WTC11 (cell line): ENCODE data around the gene RTEL1. TPM values are rescaled to one million over a fixed set of nuclear protein-coding genes. Genes with fewer than 3 reads are reported as not detected.
A peak's percentile ranks its signal among the peaks of the same experiment; 100 is the strongest.

Experiments used
- ARID4B ChIP-seq: sonication (generic); formaldehyde crosslinking; IDR thresholded peaks from 2 replicates; pipeline ENCODE4 v1.8.0; 2023; ENCODE audit warnings: missing genetic modification reagents, mild to moderate bottlenecking, borderline replicate concordance
- ATF6 ChIP-seq: sonication (generic); formaldehyde crosslinking; IDR thresholded peaks from 2 replicates; pipeline ENCODE4 v1.8.1; 2023; ENCODE audit warnings: mild to moderate bottlenecking, missing genetic modification reagents
- CBFB ChIP-seq: sonication (generic); formaldehyde crosslinking; IDR thresholded peaks from 2 replicates; pipeline ENCODE4 v1.8.1; 2022; ENCODE audit warnings: mild to moderate bottlenecking, low read depth, missing genetic modification reagents
- CREM ChIP-seq: sonication (generic); formaldehyde crosslinking; IDR thresholded peaks from 2 replicates; pipeline ENCODE4 v1.8.1; 2022; ENCODE audit warnings: mild to moderate bottlenecking, missing genetic modification reagents, moderate library complexity
- E2F4 ChIP-seq: sonication (generic); formaldehyde crosslinking; IDR thresholded peaks from 2 replicates; pipeline ENCODE4 v1.8.1; 2022; ENCODE audit warnings: low read depth, mild to moderate bottlenecking, moderate library complexity, missing genetic modification reagents, borderline replicate concordance
- ELF4 ChIP-seq: sonication (generic); formaldehyde crosslinking; IDR thresholded peaks from 2 replicates; pipeline ENCODE4 v1.8.1; 2022; ENCODE audit warnings: low read depth, mild to moderate bottlenecking, moderate library complexity, missing genetic modification reagents
- EMX1 ChIP-seq: fragments of 250-450 bp; sonication (Bioruptor Pico); IDR thresholded peaks from 2 replicates; pipeline ENCODE4 v1.8.0; 2021; ENCODE audit warnings: mild to moderate bottlenecking
- FOXP1 ChIP-seq: sonication (generic); formaldehyde crosslinking; IDR thresholded peaks from 2 replicates; pipeline ENCODE4 v1.8.0; 2022; ENCODE audit warnings: missing genetic modification reagents, mild to moderate bottlenecking, moderate library complexity, borderline replicate concordance
- GABPB1 ChIP-seq: sonication (generic); formaldehyde crosslinking; IDR thresholded peaks from 2 replicates; pipeline ENCODE4 v1.8.1; 2023; ENCODE audit warnings: mild to moderate bottlenecking, missing genetic modification reagents
- GRHL2 ChIP-seq: fragments of 250-450 bp; sonication (Bioruptor Pico); IDR thresholded peaks from 2 replicates; pipeline ENCODE4 v1.8.0; 2022; ENCODE audit warnings: mild to moderate bottlenecking, moderate library complexity; ENCODE audit not compliant: insufficient replicate concordance, severe bottlenecking
- KAT7 ChIP-seq: sonication (generic); formaldehyde crosslinking; IDR thresholded peaks from 2 replicates; pipeline ENCODE4 v1.8.1; 2023; ENCODE audit warnings: missing genetic modification reagents, mild to moderate bottlenecking, borderline replicate concordance
- MXD4 ChIP-seq: fragments of 250-450 bp; sonication (Bioruptor Pico); IDR thresholded peaks from 2 replicates; pipeline ENCODE4 v1.8.0; 2021; ENCODE audit warnings: mild to moderate bottlenecking, moderate library complexity, borderline replicate concordance
- NFATC4 ChIP-seq: fragments of 250-450 bp; sonication (Bioruptor Pico); IDR thresholded peaks from 2 replicates; pipeline ENCODE4 v1.9.0; 2021; ENCODE audit warnings: mild to moderate bottlenecking
- NFE2L1 ChIP-seq: sonication (generic); formaldehyde crosslinking; IDR thresholded peaks from 2 replicates; pipeline ENCODE4 v1.8.1; 2023; ENCODE audit warnings: missing genetic modification reagents
- NR1H2 ChIP-seq: sonication (generic); formaldehyde crosslinking; IDR thresholded peaks from 2 replicates; pipeline ENCODE4 v1.9.0; 2021; ENCODE audit warnings: mild to moderate bottlenecking, moderate library complexity, missing genetic modification reagents
- PRRX2 ChIP-seq: fragments of 250-450 bp; sonication (Bioruptor Pico); IDR thresholded peaks from 2 replicates; pipeline ENCODE4 v1.8.0; 2021; ENCODE audit warnings: mild to moderate bottlenecking
- TEAD1 ChIP-seq: sonication (generic); formaldehyde crosslinking; IDR thresholded peaks from 2 replicates; pipeline ENCODE4 v1.8.0; 2022; ENCODE audit warnings: mild to moderate bottlenecking, missing genetic modification reagents
- ZBTB43 ChIP-seq: sonication (generic); formaldehyde crosslinking; IDR thresholded peaks from 2 replicates; pipeline ENCODE4 v1.8.1; 2023; ENCODE audit warnings: mild to moderate bottlenecking, missing genetic modification reagents
- ZNF138 ChIP-seq: sonication (generic); formaldehyde crosslinking; conservative IDR thresholded peaks from 2 replicates; pipeline ENCODE4 v1.8.1; 2022; ENCODE audit warnings: mild to moderate bottlenecking, moderate library complexity, missing genetic modification reagents
- ZNF317 ChIP-seq: sonication (generic); formaldehyde crosslinking; IDR thresholded peaks from 2 replicates; pipeline ENCODE4 v1.8.1; 2023; ENCODE audit warnings: low read depth, mild to moderate bottlenecking, moderate library complexity, missing genetic modification reagents, borderline replicate concordance
- ZNF425 ChIP-seq: fragments of 250-450 bp; sonication (Bioruptor Pico); conservative IDR thresholded peaks from 2 replicates; pipeline ENCODE4 v1.9.0; 2021; ENCODE audit warnings: mild to moderate bottlenecking
- ZNF532 ChIP-seq: fragments of 250-450 bp; sonication (Bioruptor Pico); IDR thresholded peaks from 2 replicates; pipeline ENCODE4 v1.9.0; 2021; ENCODE audit warnings: mild to moderate bottlenecking, borderline replicate concordance
- ZNF671 ChIP-seq: fragments of 250-450 bp; sonication (Bioruptor Pico); IDR thresholded peaks from 2 replicates; pipeline ENCODE4 v1.8.0; 2021; ENCODE audit warnings: mild to moderate bottlenecking
- total RNA-seq: library from RNA; stranded (reverse); gene quantifications from 3 replicates; pipeline ENCODE4 v1.2.3, GENCODE V29; 2021

Gene RTEL1
- total RNA-seq, 1 experiment from 2014 or later, result 44.9 TPM

- peak; percentile 98 for TF ChIP-seq FOXP1 (CRISPR knock-in tag)
- TF ChIP-seq GABPB1 (CRISPR knock-in tag), result peak; percentile 91
- no peak for TF ChIP-seq ATF6 (CRISPR knock-in tag)
- no peak for TF ChIP-seq NFATC4 (CRISPR knock-in tag)
- TF ChIP-seq ZBTB43 (CRISPR knock-in tag), result no peak
- TF ChIP-seq ZNF138 (CRISPR knock-in tag), result no peak
- no peak for TF ChIP-seq MXD4 (CRISPR knock-in tag)
- TF ChIP-seq NFE2L1 (CRISPR knock-in tag), result peak; percentile 80
- peak; percentile 65; the same call in 1 of the 2 replicates for TF ChIP-seq E2F4 (CRISPR knock-in tag)
- TF ChIP-seq ELF4, result peak; percentile 72; the same call in 1 of the 2 replicates
- TF ChIP-seq ZNF671, result no peak
- peak; percentile 72; the same call in 1 of the 2 replicates for TF ChIP-seq CREM (CRISPR knock-in tag)
- TF ChIP-seq ARID4B (CRISPR knock-in tag), result peak; percentile 98
- no peak; the same call in 1 of the 2 replicates for TF ChIP-seq CBFB (CRISPR knock-in tag)
- TF ChIP-seq ZNF317 (CRISPR knock-in tag), result peak; percentile 64; the same call in 1 of the 2 replicates
- no peak for TF ChIP-seq EMX1 (CRISPR knock-in tag)
- no peak for TF ChIP-seq PRRX2 (CRISPR knock-in tag)
- TF ChIP-seq KAT7 (CRISPR knock-in tag), result no peak
- TF ChIP-seq NR1H2 (CRISPR knock-in tag), result no peak
- TF ChIP-seq GRHL2 (CRISPR knock-in tag), result no peak
- peak; percentile 74; the same call in 1 of the 2 replicates for TF ChIP-seq TEAD1 (CRISPR knock-in tag)
- TF ChIP-seq ZNF532, result no peak
- no peak for TF ChIP-seq ZNF425
Observed at GRCh38 chr20:63653041-63653973, 4.8 kb upstream of the RTEL1 start, which contains the start of gene STMN3 (continued).
